ENCODE results near the gene PIK3R5.
"Not testable (repeated sequence)": the region's sequence is repeated elsewhere in the genome, so short reads cannot be mapped to it uniquely, and the experiment has no call there.

The PIK3R5 gene, protein sequence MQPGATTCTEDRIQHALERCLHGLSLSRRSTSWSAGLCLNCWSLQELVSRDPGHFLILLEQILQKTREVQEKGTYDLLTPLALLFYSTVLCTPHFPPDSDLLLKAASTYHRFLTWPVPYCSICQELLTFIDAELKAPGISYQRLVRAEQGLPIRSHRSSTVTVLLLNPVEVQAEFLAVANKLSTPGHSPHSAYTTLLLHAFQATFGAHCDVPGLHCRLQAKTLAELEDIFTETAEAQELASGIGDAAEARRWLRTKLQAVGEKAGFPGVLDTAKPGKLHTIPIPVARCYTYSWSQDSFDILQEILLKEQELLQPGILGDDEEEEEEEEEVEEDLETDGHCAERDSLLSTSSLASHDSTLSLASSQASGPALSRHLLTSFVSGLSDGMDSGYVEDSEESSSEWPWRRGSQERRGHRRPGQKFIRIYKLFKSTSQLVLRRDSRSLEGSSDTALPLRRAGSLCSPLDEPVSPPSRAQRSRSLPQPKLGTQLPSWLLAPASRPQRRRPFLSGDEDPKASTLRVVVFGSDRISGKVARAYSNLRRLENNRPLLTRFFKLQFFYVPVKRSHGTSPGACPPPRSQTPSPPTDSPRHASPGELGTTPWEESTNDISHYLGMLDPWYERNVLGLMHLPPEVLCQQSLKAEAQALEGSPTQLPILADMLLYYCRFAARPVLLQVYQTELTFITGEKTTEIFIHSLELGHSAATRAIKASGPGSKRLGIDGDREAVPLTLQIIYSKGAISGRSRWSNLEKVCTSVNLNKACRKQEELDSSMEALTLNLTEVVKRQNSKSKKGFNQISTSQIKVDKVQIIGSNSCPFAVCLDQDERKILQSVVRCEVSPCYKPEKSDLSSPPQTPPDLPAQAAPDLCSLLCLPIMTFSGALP

DNA sequence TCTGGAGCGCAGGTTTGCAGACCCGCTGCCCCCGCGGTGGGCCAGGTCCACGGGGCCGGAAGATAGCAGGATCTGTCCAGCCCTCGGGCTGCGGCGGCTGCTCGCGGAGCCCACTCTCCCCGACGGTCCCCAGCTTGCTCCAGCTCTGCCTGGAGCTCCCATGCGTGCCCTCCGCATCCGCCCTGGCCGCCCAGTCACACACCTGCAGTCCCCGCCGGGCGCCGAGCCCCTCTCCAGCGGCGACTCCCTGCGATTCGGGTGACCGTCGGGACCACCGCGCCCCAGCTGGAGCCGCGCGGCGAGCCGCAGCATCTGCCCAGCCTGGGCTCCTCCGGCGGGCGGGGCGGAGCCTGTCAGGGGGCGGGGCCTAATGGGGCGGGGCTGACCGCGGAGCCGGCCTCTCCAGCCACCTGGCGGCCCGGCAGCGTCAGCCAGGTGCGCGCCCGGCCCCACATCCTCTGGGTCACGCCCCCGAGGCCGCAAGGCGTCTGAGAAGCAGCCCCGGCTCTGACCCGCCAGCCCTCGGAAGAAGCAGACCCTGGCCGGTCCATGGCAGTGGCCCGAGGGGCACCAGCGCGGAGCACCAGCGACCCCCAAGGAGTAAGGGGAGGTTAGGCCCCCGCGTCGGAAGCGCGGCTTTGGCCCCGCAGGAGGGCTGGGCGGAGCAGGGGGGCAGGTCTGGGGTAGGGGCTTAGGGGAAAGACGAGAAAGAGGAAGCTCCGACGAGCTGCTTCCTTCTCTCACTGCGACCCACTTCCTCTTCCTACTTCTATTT, at the start of gene PIK3R5:
PIK3R5 (minus strand) TSS at position 314 of the 775 bp plus-strand sequence. CDS start 54,213 bp downstream, outside the sequence.
- DNase-seq (ENCODE audit: low read depth in 1 of 2, low spot score in 1 of 2) = peak; percentile 69 to 81

DNA sequence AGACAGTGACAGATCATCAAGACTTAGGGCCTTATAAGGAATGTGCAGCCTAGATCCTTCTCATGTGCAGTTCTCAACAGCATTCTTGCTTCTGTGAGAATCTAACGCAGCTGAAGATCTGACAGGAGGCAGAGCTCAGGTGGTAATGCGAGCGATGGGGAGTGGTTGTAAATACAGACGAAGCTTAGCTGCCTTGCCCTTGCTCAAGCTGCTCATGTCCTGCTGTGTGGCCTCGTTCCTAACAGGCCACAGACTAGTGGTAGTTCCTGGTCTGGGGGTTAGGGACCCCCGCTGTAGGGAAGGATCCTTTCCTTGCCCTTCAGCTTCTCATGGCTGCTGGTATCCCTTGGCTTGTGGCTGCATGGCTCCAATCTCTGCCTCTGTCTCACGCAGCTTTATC, 45.5 kb upstream of the PIK3R5 start:
- DNase-seq (ENCODE audit: low read depth in 1 of 2, low spot score in 1 of 2) = no peak

DNA sequence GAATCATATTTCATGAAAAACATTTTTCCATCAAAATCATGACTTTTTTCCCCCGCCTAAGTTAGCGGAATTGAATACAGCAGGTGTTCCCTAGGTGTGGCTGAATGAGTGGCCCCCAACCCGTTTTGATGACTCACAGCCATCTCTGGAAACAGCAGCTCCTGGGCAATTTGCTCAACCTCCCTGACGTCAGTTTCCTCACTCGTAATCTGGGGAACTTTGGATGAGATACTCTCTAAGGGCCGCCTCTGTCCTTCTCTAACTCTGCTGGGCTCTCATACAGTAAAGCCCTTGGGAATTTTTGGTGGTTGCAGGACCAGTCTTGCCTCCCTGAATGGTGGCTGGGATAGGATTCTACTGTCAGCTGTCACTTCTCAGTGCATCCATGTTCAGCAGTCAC, 44.2 kb upstream of the PIK3R5 start:
- DNase-seq (ENCODE audit: low read depth in 1 of 2, low spot score in 1 of 2) = no peak

DNA sequence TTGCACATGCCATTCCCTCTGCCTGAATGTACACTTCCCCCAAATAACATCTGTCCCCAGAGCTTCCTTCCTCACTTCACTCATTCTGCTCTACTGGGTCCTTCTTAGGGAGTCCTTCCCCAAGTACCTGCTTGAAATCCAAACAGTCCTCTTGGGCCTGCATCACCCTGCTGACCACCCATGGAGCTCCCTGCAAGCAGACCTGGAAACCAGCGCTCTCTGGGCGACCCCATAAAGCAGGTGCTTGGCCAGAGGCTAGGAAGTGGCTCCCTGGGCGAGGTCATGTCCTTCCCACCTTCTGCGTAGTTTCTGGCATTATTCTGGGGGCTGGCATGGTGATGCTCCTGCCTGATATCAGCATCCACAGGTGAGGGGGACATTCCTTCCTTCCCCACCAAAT, 43.6 kb upstream of the PIK3R5 start:
- no peak for DNase-seq (ENCODE audit: low read depth in 1 of 2, low spot score in 1 of 2)

DNA sequence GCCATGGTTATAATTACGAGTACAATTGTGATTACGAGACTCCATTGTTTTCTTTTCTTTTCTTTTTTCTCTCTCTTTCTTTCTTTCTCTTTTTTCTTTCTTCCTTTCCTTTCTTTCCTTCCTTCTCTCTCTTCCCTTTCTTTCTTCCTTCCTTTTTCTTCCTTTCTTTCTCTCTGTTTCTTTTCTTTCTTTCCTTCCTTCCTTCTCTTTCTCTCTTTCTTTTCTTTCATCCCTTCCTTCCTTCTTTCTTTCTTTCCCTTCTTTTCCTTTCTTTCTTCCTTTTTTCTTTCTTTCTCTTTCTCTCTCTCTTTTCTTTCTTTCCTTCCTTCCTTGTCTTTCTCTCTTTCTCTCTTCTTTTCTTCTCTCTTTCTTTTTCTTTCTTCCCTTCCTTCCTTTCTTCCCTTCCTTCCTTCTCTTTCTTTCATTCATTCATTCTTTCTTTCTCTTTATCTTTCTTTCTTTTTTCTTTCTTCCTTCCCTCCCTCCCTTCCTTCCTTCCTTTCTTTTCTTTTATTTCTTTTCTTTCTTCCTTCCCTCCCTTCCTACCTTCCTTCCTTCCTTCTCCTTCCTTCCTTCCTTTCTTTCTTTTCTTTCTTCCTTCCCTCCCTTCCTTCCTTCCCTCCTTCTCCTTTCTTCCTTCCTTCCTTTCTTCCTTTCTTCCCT, 41.7 kb upstream of the PIK3R5 start:
- DNase-seq (ENCODE audit: low read depth in 1 of 2, low spot score in 1 of 2) = no peak

DNA sequence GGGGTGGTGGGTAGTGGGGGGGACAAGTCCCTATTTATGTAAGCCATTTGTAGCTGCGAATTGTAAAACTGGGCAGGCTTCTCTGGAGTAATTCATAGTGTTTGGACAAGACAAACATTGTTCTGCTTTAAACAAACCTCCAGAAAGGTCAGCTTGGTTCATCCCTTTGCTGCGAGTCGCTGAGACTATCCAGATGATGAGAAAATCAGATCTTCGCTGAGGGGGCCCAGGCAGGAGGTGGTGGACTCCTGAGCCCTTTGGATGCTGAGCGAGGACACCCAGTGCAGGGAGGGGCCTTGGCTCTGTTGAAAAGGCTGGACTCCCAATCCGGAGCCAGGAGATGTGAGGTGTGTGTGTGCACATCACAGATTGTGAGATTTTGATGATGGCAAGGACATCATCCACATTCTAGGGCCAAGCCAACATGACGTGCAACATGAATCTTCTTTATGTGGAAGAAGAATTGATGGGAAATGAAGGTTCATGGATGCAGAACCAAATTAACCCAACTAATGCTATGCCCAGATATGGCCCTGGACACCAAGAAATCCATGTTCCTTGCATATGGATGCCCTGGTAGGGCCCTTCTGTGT, 40.8 kb upstream of the PIK3R5 start:
- no peak for DNase-seq (ENCODE audit: low read depth in 1 of 2, low spot score in 1 of 2)

DNA sequence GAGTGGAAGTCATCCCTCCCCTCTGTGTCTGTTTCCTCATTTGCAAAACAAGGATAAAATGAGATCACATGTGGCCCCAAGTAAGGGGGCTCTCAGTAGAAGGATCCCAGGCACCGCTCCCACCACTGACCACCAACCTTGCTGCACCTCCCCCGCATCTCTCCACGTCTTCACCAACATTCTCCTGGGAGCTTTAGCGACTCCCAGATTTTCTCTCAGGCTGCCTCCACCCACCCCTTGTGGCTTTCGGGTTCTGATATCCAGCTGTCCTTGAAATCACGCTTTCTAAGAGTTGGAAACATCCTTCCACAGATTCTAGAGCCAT, 39.4 kb upstream of the PIK3R5 start:
- no peak for DNase-seq (ENCODE audit: low read depth in 1 of 2, low spot score in 1 of 2)

DNA sequence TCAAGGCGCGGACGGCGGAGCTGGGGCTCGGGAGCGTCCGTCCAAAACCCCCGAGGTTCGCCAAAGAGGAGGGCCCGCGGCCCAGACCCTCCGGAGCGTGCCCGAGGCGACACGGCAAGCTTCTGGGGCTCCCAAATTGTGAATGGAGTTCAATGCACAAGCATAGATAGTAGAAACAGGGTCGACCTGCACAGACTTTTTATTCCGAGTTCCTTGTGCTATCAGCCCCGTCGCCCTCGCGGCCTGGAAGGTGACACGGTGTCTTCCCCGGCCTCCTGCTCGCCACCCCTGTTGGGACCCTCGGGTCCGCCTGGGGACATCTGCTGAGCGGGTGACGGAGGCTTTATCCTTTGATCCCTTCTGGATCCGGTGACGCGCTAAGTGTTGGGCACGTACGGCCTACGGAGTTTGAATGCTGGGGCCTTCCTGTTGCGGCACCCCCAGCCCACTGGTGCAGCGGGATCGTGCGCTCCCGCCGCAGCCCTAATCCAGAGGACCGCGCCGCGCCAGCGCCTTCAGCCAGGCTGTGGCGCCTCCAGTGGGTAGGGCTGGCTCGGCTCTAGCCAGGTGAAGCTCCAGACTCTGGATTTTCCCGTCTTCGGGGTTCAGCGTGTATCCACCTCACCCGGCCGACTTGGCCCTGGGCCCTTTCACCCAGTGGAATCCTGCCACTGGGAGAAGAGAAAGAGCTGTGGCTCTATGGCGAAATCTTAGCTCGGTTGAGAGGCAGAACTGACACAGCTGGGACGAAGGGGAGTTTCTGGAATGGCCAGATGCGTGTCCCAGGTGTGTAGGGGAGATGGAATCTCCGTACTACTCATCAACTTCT, 38.8 kb upstream of the PIK3R5 start:
- DNase-seq (ENCODE audit: low read depth in 1 of 2, low spot score in 1 of 2) = no peak

GRCh38 chr17:9003355-9004131, 38.0 kb upstream of the PIK3R5 start:
- no peak for DNase-seq (ENCODE audit: low read depth in 1 of 2, low spot score in 1 of 2)

GRCh38 chr17:9002606-9003354, 37.3 kb upstream of the PIK3R5 start:
- DNase-seq (ENCODE audit: low read depth in 1 of 2, low spot score in 1 of 2) = no peak

DNA sequence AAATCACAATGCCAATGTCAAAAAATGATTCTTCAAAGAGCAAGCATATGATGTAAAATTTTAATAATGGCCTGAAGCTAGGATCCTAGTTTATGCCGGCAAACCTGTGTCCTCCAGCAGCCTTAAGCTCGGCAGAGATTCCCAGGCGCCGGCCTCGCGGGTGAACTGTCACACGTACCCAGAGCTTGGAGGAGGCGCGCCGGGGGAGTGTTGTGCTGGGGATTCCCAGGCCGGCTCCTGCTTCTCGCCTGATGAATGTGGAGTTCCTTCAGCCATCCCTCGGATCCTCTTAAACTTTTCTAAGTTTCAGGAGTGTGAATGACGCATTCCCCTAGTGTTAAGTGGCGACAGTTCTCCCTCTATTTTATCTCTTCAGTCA, 36.7 kb upstream of the PIK3R5 start:
- no peak for DNase-seq (ENCODE audit: low read depth in 1 of 2, low spot score in 1 of 2)

- DNase-seq (ENCODE audit: low read depth in 1 of 2, low spot score in 1 of 2) = no peak
Measured at GRCh38 chr17:9001559-9001958, 36.1 kb upstream of the PIK3R5 start.

DNA sequence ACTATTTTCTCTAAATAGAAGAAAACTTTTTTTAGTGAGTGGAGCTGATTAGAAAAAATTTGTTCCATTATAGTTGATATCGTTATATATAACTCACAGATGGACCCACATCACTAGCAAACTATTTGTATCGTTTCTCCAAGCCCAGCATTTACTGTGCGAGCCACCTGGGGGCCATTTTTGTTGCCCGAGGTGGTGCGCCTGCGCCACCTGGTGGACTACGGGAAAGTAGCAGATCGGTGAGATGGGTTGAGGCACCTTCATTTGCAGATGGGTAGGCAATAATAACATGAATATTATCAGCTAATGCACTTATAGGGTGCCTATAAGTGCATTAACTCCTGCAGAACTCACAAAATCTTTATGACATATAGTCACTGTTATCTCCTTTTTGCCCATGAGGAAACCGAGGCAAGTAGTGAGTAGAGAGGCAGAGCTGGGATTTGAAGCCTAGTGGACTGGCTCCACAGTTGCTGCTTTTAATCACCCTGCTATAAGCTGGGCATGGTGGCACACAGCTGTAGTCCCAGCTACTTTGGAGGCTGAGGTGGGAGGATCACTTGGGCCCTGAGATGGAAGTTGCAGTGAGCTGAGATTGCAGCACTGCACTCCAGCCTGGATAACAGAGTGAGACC, 32.6 kb upstream of the PIK3R5 start:
- peak; percentile 54 to 72 for DNase-seq (ENCODE audit: low read depth in 1 of 2, low spot score in 1 of 2)

DNA sequence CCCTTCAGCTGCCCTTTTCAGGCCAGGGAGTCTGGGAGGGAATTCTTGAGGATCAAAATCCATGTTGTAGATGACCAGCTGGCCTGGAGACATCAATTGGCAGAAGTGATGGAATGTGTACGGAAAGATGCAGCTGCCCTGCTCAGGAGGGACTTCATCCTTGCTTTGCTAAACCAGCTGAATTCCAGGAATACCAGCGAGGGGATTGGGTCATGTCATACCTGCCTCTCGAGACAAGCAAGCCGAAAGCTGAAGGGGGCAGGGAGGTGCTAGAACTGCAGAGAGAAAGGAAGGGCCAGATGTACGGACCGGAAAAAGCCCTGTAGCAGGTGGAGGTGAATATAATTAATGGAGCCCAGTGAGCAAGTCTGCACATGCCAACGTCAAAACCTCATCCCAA, 30.2 kb upstream of the PIK3R5 start:
- DNase-seq (ENCODE audit: low read depth in 1 of 2, low spot score in 1 of 2) = no peak

DNA sequence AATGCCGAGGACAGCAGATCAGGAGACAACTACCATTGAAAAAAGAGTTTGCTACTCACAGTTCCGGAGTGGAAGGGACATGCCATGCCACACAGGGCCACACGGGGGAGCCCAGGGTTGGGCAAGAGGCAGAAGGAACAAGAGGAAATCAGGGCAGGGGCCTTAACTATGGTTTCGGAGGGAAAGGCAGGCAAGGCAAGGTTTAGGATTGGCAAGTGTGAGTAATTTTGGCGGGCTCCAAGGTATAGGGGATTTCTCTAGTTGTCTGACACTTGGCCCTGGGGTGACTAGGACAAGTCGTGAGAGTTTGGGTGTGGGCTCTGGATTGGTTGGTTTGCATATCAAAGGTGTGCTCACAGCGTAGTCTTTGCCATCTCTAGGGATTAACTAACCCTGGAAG, 28.8 kb upstream of the PIK3R5 start:
- DNase-seq (ENCODE audit: low read depth in 1 of 2, low spot score in 1 of 2) = peak; percentile 11 to 54

DNA sequence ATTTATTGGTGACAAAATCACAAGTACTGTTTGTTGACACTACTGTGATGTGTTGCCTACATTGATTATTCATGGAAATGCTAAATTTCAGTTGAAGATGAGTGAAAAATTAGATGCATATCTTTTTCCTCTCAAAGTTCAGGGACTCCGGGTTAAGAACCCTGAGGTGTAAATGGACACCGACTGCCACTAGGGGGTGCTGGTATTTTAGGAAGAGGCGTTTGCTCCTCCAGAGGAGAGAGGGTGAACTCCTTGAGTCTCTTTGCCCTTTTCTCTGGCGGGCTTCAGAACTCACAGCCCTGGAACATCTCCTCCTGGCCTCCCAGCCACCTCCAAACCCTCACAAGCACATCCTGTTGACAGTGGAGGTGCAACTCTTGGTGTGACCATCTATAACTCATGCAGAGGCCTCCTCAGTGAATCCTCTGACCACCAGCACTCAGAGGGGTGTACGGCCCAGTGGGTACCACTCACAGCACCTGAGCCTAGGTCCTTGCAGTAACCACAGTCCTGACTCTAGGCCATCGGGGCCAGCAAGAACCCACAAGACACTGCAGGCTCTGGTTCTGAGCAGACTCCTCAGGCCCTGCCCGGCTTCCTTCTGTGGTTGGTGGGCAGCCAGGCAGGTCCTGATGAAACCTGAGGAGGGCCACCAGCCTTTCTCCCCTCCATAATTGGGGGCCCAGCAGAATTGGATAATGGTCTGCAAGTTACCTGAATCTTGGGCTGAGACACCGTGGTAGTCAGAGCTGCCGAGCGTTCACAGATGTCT, 26.2 kb upstream of the PIK3R5 start:
- peak; percentile 9 to 37 for DNase-seq (ENCODE audit: low read depth in 1 of 2, low spot score in 1 of 2)

DNA sequence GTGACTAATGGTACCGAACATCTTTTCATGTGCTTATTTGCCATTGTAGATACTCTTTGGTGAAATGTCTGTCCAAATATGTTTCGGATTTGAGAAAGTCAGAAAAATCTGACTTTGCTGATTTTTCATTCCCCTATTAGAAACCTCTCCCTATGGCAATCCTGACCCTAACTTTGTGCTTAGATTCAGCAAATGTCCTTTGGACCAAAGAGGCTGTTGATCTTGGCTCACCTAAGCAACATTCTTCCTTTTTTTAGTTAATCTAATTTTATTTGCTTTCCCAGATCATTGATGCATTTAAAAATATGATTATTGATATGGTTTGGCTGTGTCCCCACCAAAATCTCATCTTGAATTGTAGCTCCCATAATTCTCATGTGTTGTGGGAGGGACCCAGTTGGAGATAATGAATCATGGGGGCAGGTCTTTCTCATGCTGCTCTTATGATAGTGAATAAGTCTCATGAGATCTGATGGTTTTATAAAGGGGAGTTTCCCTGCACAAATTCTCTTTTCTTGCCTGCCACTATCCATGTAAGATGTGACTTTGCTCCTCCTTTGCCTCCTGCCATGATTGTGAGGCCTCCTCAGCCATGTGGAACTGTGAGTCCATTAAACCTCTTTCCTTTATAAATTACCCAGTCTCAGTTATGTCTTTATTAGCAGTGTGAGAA, 22.9 kb upstream of the PIK3R5 start:
- not testable (repeated sequence) for DNase-seq (ENCODE audit: low read depth in 1 of 2, low spot score in 1 of 2)
